Measurements from ENCODE around the gene CCDC85A. TPM values are rescaled to one million over a fixed set of nuclear protein-coding genes. Genes with fewer than 3 reads are reported as not detected.
A peak's percentile ranks its signal among the peaks of the same experiment; 100 is the strongest.

CCDC85A gene
- total and polyA plus RNA-seq, 5 donors from 2014 or later, result not detected

- H3K27ac ChIP-seq (ENCODE audit: insufficient read depth, low read length, poor library complexity, severe bottlenecking), result no peak overlapping the region
- H3K4me3 ChIP-seq (ENCODE audit: low read depth, low read length), result no peak overlapping the region
- no peak overlapping the region for H3K27ac Mint-ChIP-seq
- H3K9me3 ChIP-seq (ENCODE audit: control insufficient read depth in 2 of 2, low read length in 2 of 2), result no peaks in the 10 kb centered on the region
- H3K27me3 ChIP-seq (ENCODE audit: control insufficient read depth, insufficient read depth, low read length), result no peaks in the 10 kb centered on the region
- H3K27me3 Mint-ChIP-seq, result peaks cover 32% of the 10 kb centered on the region
- DNase-seq (no peak), ATAC-seq (ENCODE audit: low read depth in 2 of 2) (no peak)
- H3K4me1 ChIP-seq (ENCODE audit: control insufficient read depth, insufficient read depth, low read length, poor library complexity, severe bottlenecking), result peaks cover 7% of the 10 kb centered on the region
- no peak overlapping the region for H3K4me3 Mint-ChIP-seq
- peaks cover 0 to 8% (median 2%) of the 10 kb centered on the region in 4 donors for H3K4me1 Mint-ChIP-seq
- H3K9me3 Mint-ChIP-seq, result peaks cover 0 to 5% (median 0%) of the 10 kb centered on the region in 7 donors
- H3K36me3 ChIP-seq (ENCODE audit: control insufficient read depth, insufficient read depth, low read length), result no peaks in the 10 kb centered on the region
- no peaks in the 10 kb centered on the region for H3K36me3 Mint-ChIP-seq
Observed at GRCh38 chr2:56179931-56180330, 3.9 kb upstream of the CCDC85A start.

DNA sequence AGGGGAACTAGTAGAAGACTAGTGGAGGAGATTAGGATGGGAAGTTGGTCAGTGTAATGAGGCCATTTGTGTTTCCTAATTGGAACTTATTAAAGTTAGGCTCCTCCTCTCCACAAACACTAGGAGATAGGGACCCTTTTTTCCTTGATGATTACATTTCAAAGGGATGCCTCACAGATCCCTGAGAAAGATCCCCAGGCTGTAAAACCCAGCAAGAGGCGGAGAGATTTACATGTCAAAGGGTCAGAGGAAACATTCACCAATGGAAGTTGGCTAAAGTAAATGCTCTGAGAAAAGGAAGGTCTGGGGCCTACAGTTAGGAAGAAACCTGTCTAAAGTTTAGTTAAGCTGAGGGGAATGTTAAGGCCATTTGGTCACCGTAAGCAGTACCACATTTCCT lies 1.4 kb upstream of the CCDC85A start:
- Mint-ChIP-seq H3K27me3 (peaks cover 57% of the 10 kb centered on the region), H3K27ac (no peak overlapping the region), H3K36me3 (no peaks in the 10 kb centered on the region), H3K4me3 (no peak overlapping the region), H3K4me1 (peaks cover 0 to 15% (median 2%) of the 10 kb centered on the region in 4 donors), H3K9me3 (peaks cover 0 to 5% (median 0%) of the 10 kb centered on the region in 7 donors)
- Histone ChIP-seq H3K27me3 (ENCODE audit: control insufficient read depth, insufficient read depth, low read length) (peaks cover 13% of the 10 kb centered on the region), H3K27ac (ENCODE audit: insufficient read depth, low read length, poor library complexity, severe bottlenecking) (no peak overlapping the region), H3K4me3 (ENCODE audit: low read depth, low read length) (no peak overlapping the region), H3K36me3 (ENCODE audit: control insufficient read depth, insufficient read depth, low read length) (no peaks in the 10 kb centered on the region), H3K9me3 (ENCODE audit: control insufficient read depth in 2 of 2, low read length in 2 of 2) (no peaks in the 10 kb centered on the region), H3K4me1 (ENCODE audit: control insufficient read depth, insufficient read depth, low read length, poor library complexity, severe bottlenecking) (peaks cover 7% of the 10 kb centered on the region)
- DNase-seq, result no peak
- ATAC-seq (ENCODE audit: low read depth in 2 of 2), result no peak

DNA sequence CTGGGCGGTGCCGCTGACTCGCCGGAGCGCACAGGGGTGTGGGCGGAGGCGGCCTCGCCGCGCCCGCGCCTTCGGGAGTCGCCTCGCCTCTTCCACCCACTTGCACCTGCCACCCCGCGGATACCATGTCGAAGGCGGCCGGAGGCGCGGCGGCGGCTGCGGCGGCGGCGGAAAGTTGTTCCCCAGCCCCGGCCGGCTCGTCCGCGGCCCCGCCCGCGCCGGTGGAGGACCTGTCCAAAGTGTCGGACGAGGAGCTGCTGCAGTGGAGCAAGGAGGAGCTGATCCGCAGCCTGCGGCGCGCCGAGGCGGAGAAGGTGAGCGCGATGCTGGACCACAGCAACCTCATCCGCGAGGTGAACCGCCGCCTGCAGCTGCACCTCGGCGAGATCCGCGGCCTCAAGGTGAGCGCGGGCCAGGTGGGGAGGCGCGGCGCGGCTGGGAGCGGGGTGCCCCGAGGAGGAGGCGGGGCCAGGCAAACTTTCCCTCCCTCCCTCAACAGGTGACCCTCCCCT lies 766 bp downstream of the CCDC85A start:
- Histone ChIP-seq H3K27ac (ENCODE audit: insufficient read depth, low read length, poor library complexity, severe bottlenecking) (no peak overlapping the region), H3K9me3 (ENCODE audit: control insufficient read depth in 2 of 2, low read length in 2 of 2) (no peaks in the 10 kb centered on the region), H3K4me1 (ENCODE audit: control insufficient read depth, insufficient read depth, low read length, poor library complexity, severe bottlenecking) (peaks cover 7% of the 10 kb centered on the region), H3K27me3 (ENCODE audit: control insufficient read depth, insufficient read depth, low read length) (peaks cover 13% of the 10 kb centered on the region), H3K36me3 (ENCODE audit: control insufficient read depth, insufficient read depth, low read length) (no peaks in the 10 kb centered on the region), H3K4me3 (ENCODE audit: low read depth, low read length) (no peak overlapping the region)
- Mint-ChIP-seq H3K4me1 (peaks cover 0 to 15% (median 2%) of the 10 kb centered on the region in 4 donors), H3K36me3 (no peaks in the 10 kb centered on the region), H3K27me3 (peaks cover 63% of the 10 kb centered on the region), H3K27ac (no peak overlapping the region), H3K4me3 (no peak overlapping the region), H3K9me3 (peaks cover 0 to 4% (median 0%) of the 10 kb centered on the region in 7 donors)
- no peak for DNase-seq
- no peak for ATAC-seq (ENCODE audit: low read depth in 2 of 2)

DNA sequence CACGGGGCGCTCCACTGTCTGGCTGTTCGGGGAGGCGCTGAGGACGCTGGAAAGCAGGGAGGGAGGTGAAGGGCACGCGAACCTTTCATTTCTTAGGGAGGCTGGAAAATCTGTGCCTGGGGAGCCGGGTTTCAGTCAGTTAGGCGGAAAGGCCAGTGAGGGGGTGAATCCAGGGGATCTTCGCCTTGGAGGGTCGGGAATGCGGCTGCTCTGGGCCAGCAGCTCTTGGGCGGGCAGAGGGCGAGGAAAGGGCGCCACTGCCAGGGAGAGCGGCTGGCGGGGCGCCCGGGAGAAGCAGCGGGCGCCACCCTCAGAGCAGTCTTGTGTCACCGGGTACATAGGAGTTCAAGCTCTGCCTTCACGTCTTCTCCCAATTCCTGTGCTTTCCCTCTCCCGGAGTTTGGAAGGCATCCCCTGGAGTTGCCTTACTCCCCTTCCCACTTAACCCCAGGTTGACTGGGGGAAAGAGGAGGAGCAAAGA lies 1.4 kb downstream of the CCDC85A start:
- Mint-ChIP-seq H3K4me1 (peaks cover 0 to 15% (median 2%) of the 10 kb centered on the region in 4 donors), H3K36me3 (no peaks in the 10 kb centered on the region), H3K4me3 (peak overlapping the region in 1 of 4 donors; percentile 55), H3K9me3 (peaks cover 0 to 5% (median 0%) of the 10 kb centered on the region in 7 donors), H3K27ac (no peak overlapping the region), H3K27me3 (peaks cover 63% of the 10 kb centered on the region)
- Histone ChIP-seq H3K4me1 (ENCODE audit: control insufficient read depth, insufficient read depth, low read length, poor library complexity, severe bottlenecking) (peaks cover 7% of the 10 kb centered on the region), H3K27me3 (ENCODE audit: control insufficient read depth, insufficient read depth, low read length) (peaks cover 13% of the 10 kb centered on the region), H3K9me3 (ENCODE audit: control insufficient read depth in 2 of 2, low read length in 2 of 2) (no peaks in the 10 kb centered on the region), H3K4me3 (ENCODE audit: low read depth, low read length) (no peak overlapping the region), H3K27ac (ENCODE audit: insufficient read depth, low read length, poor library complexity, severe bottlenecking) (no peak overlapping the region), H3K36me3 (ENCODE audit: control insufficient read depth, insufficient read depth, low read length) (no peaks in the 10 kb centered on the region)
- ATAC-seq (ENCODE audit: low read depth in 2 of 2) (no peak), DNase-seq (no peak)

DNA sequence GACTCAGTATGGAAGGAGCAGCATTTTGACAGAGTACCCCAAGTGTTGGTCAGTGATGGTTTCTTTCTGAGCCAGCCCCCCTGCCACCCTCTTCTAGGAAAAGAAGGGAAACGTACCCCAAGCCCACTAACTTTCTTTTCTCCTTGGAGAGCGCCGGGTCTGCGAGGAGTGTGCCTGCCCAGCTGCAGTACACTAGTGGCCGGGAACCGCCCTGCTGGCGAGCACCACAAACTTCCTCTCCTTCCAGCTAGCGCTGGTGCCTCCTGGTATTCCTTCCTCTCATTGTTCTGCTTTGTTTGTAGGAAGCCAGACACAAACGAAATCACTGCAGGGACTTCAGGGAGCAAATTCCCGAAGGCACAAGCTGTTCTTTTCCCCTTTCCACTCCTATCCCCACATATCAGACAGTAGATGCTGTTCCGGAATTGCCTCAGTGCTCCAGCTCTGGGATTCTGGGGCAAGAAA lies 1.8 kb downstream of the CCDC85A start:
- H3K9me3 ChIP-seq (ENCODE audit: control insufficient read depth in 2 of 2, low read length in 2 of 2), result no peaks in the 10 kb centered on the region
- H3K27me3 Mint-ChIP-seq, result peaks cover 61% of the 10 kb centered on the region
- peak overlapping the region in 2 of 4 donors; percentile 55 to 64 for H3K4me3 Mint-ChIP-seq
- no peak overlapping the region for H3K27ac ChIP-seq (ENCODE audit: insufficient read depth, low read length, poor library complexity, severe bottlenecking)
- H3K9me3 Mint-ChIP-seq, result peaks cover 0 to 5% (median 0%) of the 10 kb centered on the region in 7 donors
- H3K27ac Mint-ChIP-seq, result no peak overlapping the region
- H3K36me3 ChIP-seq (ENCODE audit: control insufficient read depth, insufficient read depth, low read length), result no peaks in the 10 kb centered on the region
- peaks cover 7% of the 10 kb centered on the region for H3K4me1 ChIP-seq (ENCODE audit: control insufficient read depth, insufficient read depth, low read length, poor library complexity, severe bottlenecking)
- peaks cover 13% of the 10 kb centered on the region for H3K27me3 ChIP-seq (ENCODE audit: control insufficient read depth, insufficient read depth, low read length)
- H3K4me1 Mint-ChIP-seq, result peaks cover 0 to 15% (median 2%) of the 10 kb centered on the region in 4 donors
- no peak for ATAC-seq (ENCODE audit: low read depth in 2 of 2)
- no peaks in the 10 kb centered on the region for H3K36me3 Mint-ChIP-seq
- H3K4me3 ChIP-seq (ENCODE audit: low read depth, low read length), result no peak overlapping the region
- no peak for DNase-seq

DNA sequence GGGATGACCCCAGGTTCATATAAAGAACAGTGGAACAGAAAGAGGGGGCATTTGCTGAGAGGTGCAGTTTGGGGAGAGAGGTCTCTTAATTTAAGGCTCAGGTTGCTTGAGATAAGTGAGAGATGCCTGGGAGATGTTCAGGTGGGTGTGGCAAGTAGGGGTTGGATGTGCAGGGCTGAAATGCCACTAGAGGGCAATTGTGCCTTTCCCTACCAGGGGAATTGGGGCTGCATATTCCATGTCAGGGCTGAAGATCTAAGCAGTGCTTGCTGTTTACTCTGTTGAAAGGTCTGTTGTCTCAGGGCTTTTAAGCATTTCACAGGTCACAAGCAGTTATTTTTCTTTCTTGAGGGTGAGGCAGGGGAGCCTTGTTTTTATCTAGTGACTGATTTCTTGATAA lies 7.8 kb downstream of the CCDC85A start:
- no peaks in the 10 kb centered on the region for H3K4me1 ChIP-seq (ENCODE audit: control insufficient read depth, insufficient read depth, low read length, poor library complexity, severe bottlenecking)
- no peak overlapping the region for H3K4me3 ChIP-seq (ENCODE audit: low read depth, low read length)
- Mint-ChIP-seq H3K4me3 (no peak overlapping the region), H3K4me1 (no peaks in the 10 kb centered on the region), H3K27me3 (peaks cover 18% of the 10 kb centered on the region), H3K27ac (no peak overlapping the region), H3K36me3 (no peaks in the 10 kb centered on the region), H3K9me3 (peaks cover 0 to 4% (median 0%) of the 10 kb centered on the region in 7 donors)
- H3K9me3 ChIP-seq (ENCODE audit: control insufficient read depth in 2 of 2, low read length in 2 of 2), result no peaks in the 10 kb centered on the region
- peaks cover under 1% of the 10 kb centered on the region for H3K27me3 ChIP-seq (ENCODE audit: control insufficient read depth, insufficient read depth, low read length)
- H3K36me3 ChIP-seq (ENCODE audit: control insufficient read depth, insufficient read depth, low read length), result no peaks in the 10 kb centered on the region
- ATAC-seq (ENCODE audit: low read depth in 2 of 2), result no peak
- no peak for DNase-seq
- H3K27ac ChIP-seq (ENCODE audit: insufficient read depth, low read length, poor library complexity, severe bottlenecking), result no peak overlapping the region

DNA sequence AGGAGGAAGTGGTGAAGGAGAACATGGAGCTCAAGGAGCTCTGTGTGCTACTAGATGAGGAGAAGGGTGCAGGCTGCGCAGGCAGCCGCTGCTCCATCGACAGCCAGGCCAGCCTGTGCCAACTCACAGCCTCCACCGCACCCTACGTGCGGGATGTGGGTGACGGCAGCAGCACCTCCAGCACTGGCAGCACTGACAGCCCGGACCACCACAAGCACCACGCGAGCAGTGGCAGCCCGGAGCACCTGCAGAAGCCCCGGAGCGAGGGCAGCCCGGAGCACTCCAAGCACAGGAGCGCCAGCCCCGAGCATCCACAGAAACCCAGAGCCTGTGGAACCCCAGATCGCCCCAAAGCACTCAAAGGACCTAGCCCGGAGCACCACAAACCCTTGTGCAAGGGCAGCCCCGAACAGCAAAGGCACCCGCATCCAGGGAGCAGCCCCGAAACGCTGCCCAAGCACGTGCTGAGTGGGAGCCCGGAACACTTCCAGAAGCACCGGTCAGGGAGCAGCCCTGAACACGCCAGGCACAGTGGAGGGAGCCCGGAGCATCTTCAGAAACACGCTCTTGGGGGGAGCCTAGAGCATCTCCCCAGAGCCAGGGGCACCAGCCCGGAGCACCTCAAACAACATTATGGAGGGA lies 9.0 kb downstream of the CCDC85A start:
- Histone ChIP-seq H3K27ac (ENCODE audit: insufficient read depth, low read length, poor library complexity, severe bottlenecking) (no peak overlapping the region), H3K27me3 (ENCODE audit: control insufficient read depth, insufficient read depth, low read length) (no peaks in the 10 kb centered on the region), H3K4me3 (ENCODE audit: low read depth, low read length) (no peak overlapping the region), H3K4me1 (ENCODE audit: control insufficient read depth, insufficient read depth, low read length, poor library complexity, severe bottlenecking) (no peaks in the 10 kb centered on the region), H3K36me3 (ENCODE audit: control insufficient read depth, insufficient read depth, low read length) (no peaks in the 10 kb centered on the region), H3K9me3 (ENCODE audit: control insufficient read depth in 2 of 2, low read length in 2 of 2) (no peaks in the 10 kb centered on the region)
- Mint-ChIP-seq H3K27ac (no peak overlapping the region), H3K4me3 (no peak overlapping the region), H3K4me1 (no peaks in the 10 kb centered on the region), H3K27me3 (peaks cover 6% of the 10 kb centered on the region), H3K36me3 (no peaks in the 10 kb centered on the region), H3K9me3 (peaks cover 0 to 4% (median 0%) of the 10 kb centered on the region in 7 donors)
- no peak for ATAC-seq (ENCODE audit: low read depth in 2 of 2)
- no peak for DNase-seq

DNA sequence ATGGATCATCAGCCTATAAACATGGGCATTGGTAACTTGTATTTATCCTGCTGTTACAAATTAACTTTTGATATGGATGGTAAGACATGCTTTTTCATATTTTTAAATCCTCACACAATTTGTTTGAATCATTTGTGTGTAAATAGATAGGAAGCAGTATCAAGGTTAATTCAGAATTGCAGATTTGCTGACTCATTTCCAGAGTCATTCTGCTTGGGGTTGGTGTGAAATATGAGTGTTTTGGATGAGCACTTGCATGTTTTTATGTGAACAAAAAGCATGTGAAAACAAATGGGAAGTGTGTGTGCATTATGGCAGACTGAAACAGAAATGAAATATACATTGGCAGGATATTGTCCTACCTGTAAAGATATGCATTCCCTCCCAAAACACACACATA lies 11.8 kb downstream of the CCDC85A start:
- no peak for ATAC-seq (ENCODE audit: low read depth in 2 of 2)
- no peak for DNase-seq
- no peaks in the 10 kb centered on the region for H3K36me3 ChIP-seq (ENCODE audit: control insufficient read depth, insufficient read depth, low read length)
- Mint-ChIP-seq H3K27ac (no peak overlapping the region), H3K36me3 (no peaks in the 10 kb centered on the region), H3K4me3 (no peak overlapping the region), H3K9me3 (peaks cover 0 to 6% (median 0%) of the 10 kb centered on the region in 7 donors), H3K27me3 (no peaks in the 10 kb centered on the region), H3K4me1 (no peaks in the 10 kb centered on the region)
- no peak overlapping the region for H3K4me3 ChIP-seq (ENCODE audit: low read depth, low read length)
- H3K4me1 ChIP-seq (ENCODE audit: control insufficient read depth, insufficient read depth, low read length, poor library complexity, severe bottlenecking), result no peaks in the 10 kb centered on the region
- no peaks in the 10 kb centered on the region for H3K9me3 ChIP-seq (ENCODE audit: control insufficient read depth in 2 of 2, low read length in 2 of 2)
- no peak overlapping the region for H3K27ac ChIP-seq (ENCODE audit: insufficient read depth, low read length, poor library complexity, severe bottlenecking)
- no peaks in the 10 kb centered on the region for H3K27me3 ChIP-seq (ENCODE audit: control insufficient read depth, insufficient read depth, low read length)
